SKM-1 treated with dmso at 0.1 percent for 144 hours (cell line): ENCODE results near the gene PC.
"Not testable (repeated sequence)": the region's sequence is repeated elsewhere in the genome, so short reads cannot be mapped to it uniquely, and the experiment has no call there.

ENCODE experiments used
- DNase-seq: peaks from one replicate; lab custom pipeline; 2025; ENCODE audit not compliant: unreplicated experiment; lab: John Stamatoyannopoulos, UW

Gene PC

GRCh38 chr11:66800720-66801428, 157.3 kb downstream of the PC start:
- DNase-seq, result no peak

- not testable (repeated sequence) for DNase-seq
Observed at GRCh38 chr11:66799815-66800214, 158.4 kb downstream of the PC start.
